HEK293 (cell line): Measurements from ENCODE around the gene VEPH1.
A peak's percentile ranks its signal among the peaks of the same experiment; 100 is the strongest.

Experiments
- EGR2 ChIP-seq: fragments of 450-650 bp; formaldehyde crosslinking; IDR thresholded peaks from 2 replicates; pipeline ENCODE4 v1.5.1; 2016; ENCODE audit warnings: low read depth, missing biosample characterization, missing genetic modification characterization
- FEZF1 ChIP-seq: fragments of 450-650 bp; formaldehyde crosslinking; IDR thresholded peaks from 2 replicates; pipeline ENCODE4 v1.5.1; 2016; ENCODE audit warnings: missing biosample characterization, missing genetic modification characterization
- HIC1 ChIP-seq: fragments of 450-650 bp; formaldehyde crosslinking; IDR thresholded peaks from 2 replicates; pipeline ENCODE4 v1.5.1; 2016; ENCODE audit warnings: missing biosample characterization, missing genetic modification characterization
- KLF1 ChIP-seq: fragments of 450-650 bp; formaldehyde crosslinking; IDR thresholded peaks from 2 replicates; pipeline ENCODE4 v1.5.1; 2016; ENCODE audit warnings: missing biosample characterization, missing genetic modification characterization
- KLF8 ChIP-seq: fragments of 450-650 bp; formaldehyde crosslinking; IDR thresholded peaks from 2 replicates; pipeline ENCODE4 v1.5.1; 2016; ENCODE audit warnings: missing biosample characterization, missing genetic modification characterization
- OSR2 ChIP-seq: fragments of 450-650 bp; formaldehyde crosslinking; IDR thresholded peaks from 2 replicates; pipeline ENCODE4 v1.5.1; 2016; ENCODE audit warnings: missing biosample characterization, missing genetic modification characterization
- REPIN1 ChIP-seq: fragments of 450-650 bp; formaldehyde crosslinking; IDR thresholded peaks from 2 replicates; pipeline ENCODE4 v1.5.1; 2017; ENCODE audit warnings: missing biosample characterization, missing genetic modification characterization, low read depth
- SALL2 ChIP-seq: fragments of 450-650 bp; formaldehyde crosslinking; IDR thresholded peaks from 2 replicates; pipeline ENCODE4 v1.5.0; 2017; ENCODE audit warnings: missing biosample characterization, mild to moderate bottlenecking, missing genetic modification characterization, borderline replicate concordance
- SCRT2 ChIP-seq: fragments of 450-650 bp; formaldehyde crosslinking; IDR thresholded peaks from 2 replicates; pipeline ENCODE4 v1.5.1; 2016; ENCODE audit warnings: missing biosample characterization, missing genetic modification characterization
- SP2 ChIP-seq: fragments of 450-650 bp; formaldehyde crosslinking; IDR thresholded peaks from 2 replicates; pipeline ENCODE4 v1.5.1; 2016; ENCODE audit warnings: missing biosample characterization, missing genetic modification characterization
- YY1 ChIP-seq: fragments of 450-650 bp; formaldehyde crosslinking; IDR thresholded peaks from 2 replicates; pipeline ENCODE4 v1.5.1; 2018; ENCODE audit warnings: missing biosample characterization, missing genetic modification characterization
- ZBTB11 ChIP-seq: fragments of 450-650 bp; formaldehyde crosslinking; conservative IDR thresholded peaks from 2 replicates; pipeline ENCODE4 v1.5.1; 2016; ENCODE audit warnings: low read depth, missing biosample characterization, missing genetic modification characterization
- ZBTB20 ChIP-seq: fragments of 450-650 bp; formaldehyde crosslinking; IDR thresholded peaks from 2 replicates; pipeline ENCODE4 v1.5.1; 2016; ENCODE audit warnings: missing biosample characterization, missing genetic modification characterization
- ZBTB7A ChIP-seq: fragments of 450-650 bp; formaldehyde crosslinking; IDR thresholded peaks from 2 replicates; pipeline ENCODE4 v1.5.1; 2016; ENCODE audit warnings: low read depth, missing biosample characterization, missing genetic modification characterization
- ZNF132 ChIP-seq: fragments of 450-650 bp; formaldehyde crosslinking; IDR thresholded peaks from 2 replicates; pipeline ENCODE4 v1.5.1; 2017; ENCODE audit warnings: missing biosample characterization, missing genetic modification characterization, borderline replicate concordance
- ZNF23 ChIP-seq: fragments of 450-650 bp; formaldehyde crosslinking; IDR thresholded peaks from 2 replicates; pipeline ENCODE4 v1.5.1; 2016; ENCODE audit warnings: missing biosample characterization, missing genetic modification characterization, borderline replicate concordance
- ZNF24 ChIP-seq: fragments of 450-650 bp; formaldehyde crosslinking; IDR thresholded peaks from 2 replicates; pipeline ENCODE4 v1.5.1; 2016; ENCODE audit warnings: missing biosample characterization, missing genetic modification characterization
- ZNF449 ChIP-seq: fragments of 450-650 bp; formaldehyde crosslinking; IDR thresholded peaks from 2 replicates; pipeline ENCODE4 v1.5.1; 2017; ENCODE audit warnings: missing biosample characterization, mild to moderate bottlenecking, missing genetic modification characterization, moderate library complexity
- ZNF48 ChIP-seq: fragments of 450-650 bp; formaldehyde crosslinking; IDR thresholded peaks from 2 replicates; pipeline ENCODE4 v1.5.1; 2016; ENCODE audit warnings: missing biosample characterization, missing genetic modification characterization
- ZNF488 ChIP-seq: fragments of 450-650 bp; formaldehyde crosslinking; IDR thresholded peaks from 2 replicates; pipeline ENCODE4 v1.5.1; 2016; ENCODE audit warnings: missing biosample characterization, missing genetic modification characterization
- ZNF510 ChIP-seq: fragments of 450-650 bp; formaldehyde crosslinking; IDR thresholded peaks from 2 replicates; pipeline ENCODE4 v1.5.1; 2018; ENCODE audit warnings: mild to moderate bottlenecking, missing genetic modification characterization, missing biosample characterization; ENCODE audit not compliant: insufficient replicate concordance
- ZNF513 ChIP-seq: fragments of 450-650 bp; IDR thresholded peaks from 2 replicates; pipeline ENCODE4 v1.5.1; 2018; ENCODE audit warnings: missing biosample characterization, missing genetic modification characterization
- ZNF544 ChIP-seq: fragments of 450-650 bp; formaldehyde crosslinking; IDR thresholded peaks from 2 replicates; pipeline ENCODE4 v1.5.0; 2017; ENCODE audit warnings: missing biosample characterization, missing genetic modification characterization
- ZNF558 ChIP-seq: fragments of 450-650 bp; formaldehyde crosslinking; IDR thresholded peaks from 2 replicates; pipeline ENCODE4 v1.5.1; 2016; ENCODE audit warnings: missing biosample characterization, missing genetic modification characterization
- ZNF585B ChIP-seq: fragments of 450-650 bp; formaldehyde crosslinking; IDR thresholded peaks from 2 replicates; pipeline ENCODE4 v1.5.1; 2016; ENCODE audit warnings: missing biosample characterization, missing genetic modification characterization
- ZNF600 ChIP-seq: fragments of 450-650 bp; formaldehyde crosslinking; IDR thresholded peaks from 2 replicates; pipeline ENCODE4 v1.5.1; 2016; ENCODE audit warnings: missing biosample characterization, missing genetic modification characterization
- ZNF692 ChIP-seq: fragments of 450-650 bp; formaldehyde crosslinking; IDR thresholded peaks from 2 replicates; pipeline ENCODE4 v1.5.1; 2016; ENCODE audit warnings: missing biosample characterization, missing genetic modification characterization
- ZNF747 ChIP-seq: fragments of 450-650 bp; formaldehyde crosslinking; IDR thresholded peaks from 2 replicates; pipeline ENCODE4 v1.5.1; 2016; ENCODE audit warnings: missing biosample characterization, missing genetic modification characterization
- ZSCAN23 ChIP-seq: fragments of 450-650 bp; formaldehyde crosslinking; IDR thresholded peaks from 2 replicates; pipeline ENCODE4 v1.5.1; 2016; ENCODE audit warnings: missing biosample characterization, missing genetic modification characterization
- ZSCAN30 ChIP-seq: fragments of 450-650 bp; IDR thresholded peaks from 2 replicates; pipeline ENCODE4 v1.5.1; 2018; ENCODE audit warnings: missing biosample characterization, mild to moderate bottlenecking, missing genetic modification characterization, moderate library complexity

The VEPH1 gene

GRCh38 chr3:157475921-157476414 lies 27.2 kb downstream of the VEPH1 start (continued):
- no peak for TF ChIP-seq ZNF449 (tag by site-specific recombination)
- no peak for TF ChIP-seq ZNF747 (tag by site-specific recombination)
- peak; percentile 43 for TF ChIP-seq ZNF692 (tag by site-specific recombination)
- no peak for TF ChIP-seq ZBTB7A (tag by site-specific recombination)
- no peak for TF ChIP-seq YY1 (tag by site-specific recombination)
- no peak for TF ChIP-seq ZNF132 (tag by site-specific recombination)
- no peak for TF ChIP-seq ZNF48
- no peak for TF ChIP-seq ZBTB20 (tag by site-specific recombination)
- TF ChIP-seq KLF8 (tag by site-specific recombination): 0 out of 2 replicates have a peak, but pooled peaks have one; percentile 30
- TF ChIP-seq SP2: no peak; the same call in 1 of the 2 replicates
- no peak for TF ChIP-seq SALL2 (tag by site-specific recombination)
- TF ChIP-seq ZSCAN23 (tag by site-specific recombination): no peak
- TF ChIP-seq ZNF585B: no peak
- TF ChIP-seq SCRT2 (tag by site-specific recombination): peak; percentile 68
- peak; percentile 60; the same call in 1 of the 2 replicates for TF ChIP-seq ZNF24 (tag by site-specific recombination)
- no peak for TF ChIP-seq ZNF23 (tag by site-specific recombination)
- TF ChIP-seq EGR2 (tag by site-specific recombination): no peak
- no peak for TF ChIP-seq ZNF544 (tag by site-specific recombination)
- no peak for TF ChIP-seq ZNF510
- no peak for TF ChIP-seq ZNF600 (tag by site-specific recombination)
- TF ChIP-seq ZBTB11 (tag by site-specific recombination): no peak
- peak; percentile 15; the same call in 1 of the 2 replicates for TF ChIP-seq OSR2 (tag by site-specific recombination)
- no peak for TF ChIP-seq KLF1 (tag by site-specific recombination)
- peak; percentile 87 for TF ChIP-seq HIC1 (tag by site-specific recombination)
- TF ChIP-seq ZNF488 (tag by site-specific recombination): 0 out of 2 replicates have a peak, but pooled peaks have one; percentile 45
- TF ChIP-seq ZSCAN30 (tag by site-specific recombination): no peak
- no peak for TF ChIP-seq ZNF513 (tag by site-specific recombination)
- no peak for TF ChIP-seq REPIN1 (tag by site-specific recombination)
- TF ChIP-seq ZNF558 (tag by site-specific recombination): peak; percentile 75; the same call in 1 of the 2 replicates
- TF ChIP-seq FEZF1: peak; percentile 83
